ENCODE results near the gene SEC23A.
"Not testable (repeated sequence)": the region's sequence is repeated elsewhere in the genome, so short reads cannot be mapped to it uniquely, and the experiment has no call there.

DNA sequence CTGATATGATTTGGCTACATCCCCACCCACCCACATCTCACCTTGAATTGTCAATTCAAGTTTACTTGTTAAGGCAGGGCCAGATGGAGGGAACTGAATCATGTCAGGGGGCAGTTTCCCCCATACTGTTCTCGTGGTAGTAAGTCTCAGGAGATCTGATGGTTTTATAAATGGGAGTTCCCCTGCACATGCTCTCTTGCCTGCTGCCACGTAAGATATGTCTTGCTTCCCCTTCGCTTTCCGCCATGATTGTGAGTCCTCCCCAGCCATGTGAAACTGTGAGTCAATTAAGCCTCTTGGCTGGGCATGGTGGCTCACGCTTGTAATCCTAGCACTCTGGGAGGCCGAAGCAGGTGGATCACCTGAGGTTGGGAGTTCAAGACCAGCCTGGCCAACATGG, 57.1 kb downstream of the SEC23A start:
- TF ChIP-seq YY1, ZNF140, CTCF (tag by site-specific recombination; IDR thresholded peaks at IDR 0.05): not testable (repeated sequence)

Measured in HEK293 (cell line).